ENCODE measurements around the gene ADK. TPM values are rescaled to one million over a fixed set of nuclear protein-coding genes. Genes with fewer than 3 reads are reported as not detected.
A peak's percentile ranks its signal among the peaks of the same experiment; 100 is the strongest.

The ADK gene
- total and polyA plus RNA-seq, 2 of the 4 experiments (the other 2 are of a cell fraction) = 30.6 to 40.9 TPM

- Histone ChIP-seq H3K27me3 (ENCODE audit: control insufficient read depth, insufficient read depth, low read length) (no peaks in the 10 kb centered on the region), H3K23ac (ENCODE audit: low read depth, low read length) (no peak overlapping the region), H4K20me1 (ENCODE audit: insufficient read depth, low read length) (no peaks in the 10 kb centered on the region), H3K14ac (replicated peaks; ENCODE audit: low read depth, low read length) (no peak overlapping the region), H2BK120ac (ENCODE audit: low read depth, low read length) (no peak overlapping the region), H4K91ac (ENCODE audit: insufficient read depth, low read depth, low read length) (no peak overlapping the region), H3K18ac (ENCODE audit: low read depth, low read length) (no peak overlapping the region), H3K4me1 (ENCODE audit: control insufficient read depth, insufficient read depth, low read length) (no peaks in the 10 kb centered on the region), H2BK5ac (ENCODE audit: low read depth, low read length, poor library complexity, severe bottlenecking) (no peak overlapping the region), H3K36me3 (ENCODE audit: control insufficient read depth, insufficient read depth, low read length) (no peaks in the 10 kb centered on the region), H3K9me1 (ENCODE audit: insufficient read depth, low read length) (no peaks in the 10 kb centered on the region), H3K79me1 (ENCODE audit: low read depth in 1 of 2, low read length in 2 of 2) (no peaks in the 10 kb centered on the region), H4K8ac (ENCODE audit: low read depth in 2 of 2, low read length in 2 of 2) (no peak overlapping the region), H3K9ac (ENCODE audit: low read depth, low read length) (no peak overlapping the region), H2BK15ac (ENCODE audit: low read depth, low read length) (no peak overlapping the region), H3K27ac (ENCODE audit: insufficient read depth, low read length) (no peak overlapping the region), H3K4me3 (ENCODE audit: insufficient read depth, low read depth, low read length) (no peak overlapping the region), H3K9me3 (ENCODE audit: control insufficient read depth, insufficient read depth, low read length) (no peaks in the 10 kb centered on the region), H2BK20ac (ENCODE audit: low read depth, low read length) (no peak overlapping the region), H3K4me2 (ENCODE audit: low read depth, low read length) (no peak overlapping the region), H3K4ac (ENCODE audit: low read depth, low read length) (no peak overlapping the region), H2AK9ac (replicated peaks; ENCODE audit: low read depth, low read length, poor library complexity) (no peak overlapping the region), H3K56ac (ENCODE audit: extremely low read depth, insufficient read depth, low read length) (no peak overlapping the region), H2AFZ (replicated peaks; ENCODE audit: low read length, poor library complexity) (no peak overlapping the region), H2AK5ac (ENCODE audit: low read depth, low read length) (no peak overlapping the region), H4K5ac (ENCODE audit: low read depth, low read length) (no peak overlapping the region)
- no TSS peak for BruUV-seq (replicated peaks)
- ChIA-PET POLR2A (ENCODE audit: unreplicated experiment) (interaction anchor here (0.6 kb wide), 1 partner anchor 41 kb away, joined by 15 read pairs; no protein-coding TSS in a partner anchor), CTCF (no interaction called here)
- dilution Hi-C loops (cut with HindIII; ENCODE audit: low sequenced_read_pairs, unreplicated experiment) = no loop called here
- TF ChIP-seq CEBPB (IDR thresholded peaks at IDR 0.05; ENCODE audit: low read depth, low read length) = 0 out of 2 replicates have a peak, but pooled peaks have one; percentile 15
- no peak for TF ChIP-seq USF2 (IDR thresholded peaks at IDR 0.05; ENCODE audit: low read depth, low read length)
- no peak for DNase-seq
- no peak for ATAC-seq (ENCODE audit: low read depth)
- in situ Hi-C loops (cut with MboI; ENCODE audit: low sequenced_read_pairs) = no loop called here
- no CpG with 5 or more reads among the region's 1 CpG for WGBS, 2 experiments (ENCODE audit: extremely low coverage in 2 of 2, insufficient read length in 1 of 2)
- intact Hi-C loops (cut with micrococcal nuclease) = no loop called here
These were observed 406.1 kb downstream of the ADK start for GRCh38 chr10:74557098-74557497.

Measured in IMR-90 (cell line).